Heart right ventricle (tissue), 16 donors: Measurements from ENCODE around the gene SPARC. TPM values are rescaled to one million over a fixed set of nuclear protein-coding genes. Genes with fewer than 3 reads are reported as not detected.

Experiments used
- ATAC-seq, 8 donors: fragments of 200-7000 bp; cut with Tn5 transposase; one replicate each; pipeline ENCODE4 v1.9.1; 2020; ENCODE audit warnings: mild to moderate bottlenecking in 8 of 8, moderate library complexity in 8 of 8, moderate number of reproducible peaks in 1 of 8
- DNase-seq, 2 donors: peaks; one replicate each; pipeline ENCODE4 v3.0.0-alpha.2; 2020
- H3K27ac ChIP-seq, 10 donors: fragments of 200-600 bp; sonication (generic) in 2 of 10; one replicate each; pipeline versions ENCODE4 v1.5.0 to v1.8.0; 2020 to 2022; ENCODE audit warnings: mild to moderate bottlenecking in 3 of 10
- H3K27me3 ChIP-seq, 7 donors: fragments of 200-600 bp; one replicate each; pipeline ENCODE4 v1.8.0; 2021 to 2022; ENCODE audit warnings: mild to moderate bottlenecking in 2 of 7
- H3K36me3 ChIP-seq, 9 donors: fragments of 200-600 bp; sonication (generic) in 1 of 9; one replicate each; pipeline versions ENCODE4 v1.5.0 to v1.8.0; 2020 to 2022; ENCODE audit warnings: mild to moderate bottlenecking in 2 of 9
- H3K4me1 ChIP-seq, 9 donors: fragments of 200-600 bp; sonication (generic) in 1 of 9; one replicate each; pipeline versions ENCODE4 v1.5.0 to v1.8.0; 2020 to 2022; ENCODE audit warnings: mild to moderate bottlenecking in 4 of 9
- H3K4me3 ChIP-seq, 10 donors: fragments of 200-600 bp; sonication (generic) in 2 of 10; one replicate each; pipeline versions ENCODE4 v1.5.0 to v1.8.0; 2020 to 2022; ENCODE audit warnings: mild to moderate bottlenecking in 7 of 10, moderate library complexity in 2 of 10
- H3K9me3 ChIP-seq, 11 donors: fragments of 200-600 bp in 10 of 11; sonication (generic) in 2 of 11; one replicate each; pipeline versions ENCODE4 v1.5.0 to v1.8.0; 2013 to 2022; ENCODE audit warnings: mild to moderate bottlenecking in 2 of 11, control low read depth in 1 of 11, moderate library complexity in 1 of 11
- WGBS, 2 donors: extraction: QIAGEN DNeasy Blood & Tissue Kit; methylation state at CpG; one replicate each; pipeline ENCODE4 v1.1.7; 2013; ENCODE audit warnings: inconsistent platforms in 1 of 2; 5-methylcytosine and 5-hydroxymethylcytosine counted together
- intact Hi-C, 10 donors: fragments of 100-400 bp; cut with DNase I; formaldehyde crosslinking; loops; one replicate each; pipeline versions ENCODE4 v1.11.1 to v1.14.2; 2022
- polyA plus RNA-seq, 2 donors: library from polyadenylated mRNA; stranded (reverse); fragments of 200-250 nt; gene quantifications; one replicate each; pipeline ENCODE4 v1.2.3, GENCODE V29; 2013
- total RNA-seq, 10 donors: library from RNA; stranded (reverse); fragmentation: NEBNext Ultra II Directional in 3 of 10; extraction: Animal tissue kit (Norgen Biotek cat#: 25700) in 3 of 10; gene quantifications; one replicate each; pipeline versions ENCODE4 v1.2.1 to v1.2.4, GENCODE V29; 2021 to 2023
- TF ChIP-seq, protein P1 (sequence below), 9 donors: fragments of 200-600 bp; sonication (generic) in 2 of 9; IDR thresholded peaks; one replicate each; pipeline versions ENCODE4 v1.5.0 to v1.8.0; 2021 to 2022; ENCODE audit warnings: antibody characterized with exemption in 9 of 9, mild to moderate bottlenecking in 5 of 9, moderate library complexity in 1 of 9
- donor health status: Arrhythmogenic right ventricular cardiomyopathy.
- donor health status: ischemic (EF 13 %, LVEDD 7.1; RV severe dilation, severe dysfunction).
- donor health status: healthy with polysubstance abuse.
- donor health status: DM: no; HTN: yes; CAD: no.
- donor health status: DM: no; HTN: no; CAD: no.
- donor health status: ischemic (EF 25% LVEDD 6.9; RV normal size, moderate dysfunction).
- donor health status: ischemic (EF 25% LVEDD 5.7; RV mildly dilated, moderate dysfunction).
- donor health status: healthy.
- donor health status: DM: yes; HTN: yes; CAD: no.
- donor health status: Ischemic cardiomyopathy.
- donor health status: ischemic (EF 35%, LVEDD 5.7; RV mildly dilated, moderate dysfunction).
- donor health status: nonischemic (EF 11% LVEDD 7.7; RV severe dilation, severe dysfunction).
- donor health status: DM: yes; HTN: yes; CAD: no.
- donor health status: PGD.
- donor health status: ischemic (EF 29% LVEDD 5.4; RV normal size, mild dysfunction).
- donor health status: nonischemic (EF 23%, LVEDD 6.1; RV moderate dilation, normal function).

SPARC gene
- total and polyA plus RNA-seq, 12 donors, result 144 to 1,135 (median 456) TPM

DNA sequence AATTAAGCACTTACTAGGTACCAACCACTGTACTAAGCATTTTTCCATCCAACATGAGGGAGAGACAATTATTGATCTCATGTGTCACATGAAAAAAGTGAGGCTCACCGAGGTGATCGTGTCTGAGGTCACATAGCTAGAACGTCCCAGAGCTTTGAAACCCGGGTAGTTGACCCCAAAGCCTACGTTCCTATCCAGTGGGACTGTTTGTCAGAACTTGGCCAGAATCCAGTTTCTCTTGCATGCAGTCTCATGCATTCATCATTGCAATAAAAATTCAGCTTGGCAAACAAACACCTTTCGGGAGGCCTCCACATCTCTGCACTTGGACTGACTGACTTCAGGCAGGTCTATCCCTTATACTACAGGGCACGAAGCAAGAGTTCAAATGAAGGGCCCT is 72.2 kb downstream of the SPARC start:
- TF ChIP-seq, protein P1, sequence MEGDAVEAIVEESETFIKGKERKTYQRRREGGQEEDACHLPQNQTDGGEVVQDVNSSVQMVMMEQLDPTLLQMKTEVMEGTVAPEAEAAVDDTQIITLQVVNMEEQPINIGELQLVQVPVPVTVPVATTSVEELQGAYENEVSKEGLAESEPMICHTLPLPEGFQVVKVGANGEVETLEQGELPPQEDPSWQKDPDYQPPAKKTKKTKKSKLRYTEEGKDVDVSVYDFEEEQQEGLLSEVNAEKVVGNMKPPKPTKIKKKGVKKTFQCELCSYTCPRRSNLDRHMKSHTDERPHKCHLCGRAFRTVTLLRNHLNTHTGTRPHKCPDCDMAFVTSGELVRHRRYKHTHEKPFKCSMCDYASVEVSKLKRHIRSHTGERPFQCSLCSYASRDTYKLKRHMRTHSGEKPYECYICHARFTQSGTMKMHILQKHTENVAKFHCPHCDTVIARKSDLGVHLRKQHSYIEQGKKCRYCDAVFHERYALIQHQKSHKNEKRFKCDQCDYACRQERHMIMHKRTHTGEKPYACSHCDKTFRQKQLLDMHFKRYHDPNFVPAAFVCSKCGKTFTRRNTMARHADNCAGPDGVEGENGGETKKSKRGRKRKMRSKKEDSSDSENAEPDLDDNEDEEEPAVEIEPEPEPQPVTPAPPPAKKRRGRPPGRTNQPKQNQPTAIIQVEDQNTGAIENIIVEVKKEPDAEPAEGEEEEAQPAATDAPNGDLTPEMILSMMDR (IDR thresholded peaks at IDR 0.05), result no peak
- ATAC-seq, result no peak
- intact Hi-C loops, result no loop called here
- peaks cover 0 to 13% (median 0%) of the 10 kb centered on the region in 7 donors for H3K27me3 ChIP-seq
- H3K4me3 ChIP-seq, result no peak overlapping the region
- WGBS, 2 donors, result 71 to 76% methylated on average over 7 of the region's 7 CpGs
- peaks cover 0 to 5% (median 0%) of the 10 kb centered on the region in 11 donors for H3K9me3 ChIP-seq
- H3K36me3 ChIP-seq, result no peaks in the 10 kb centered on the region
- DNase-seq, result no peak
- no peak overlapping the region for H3K27ac ChIP-seq
- no peaks in the 10 kb centered on the region for H3K4me1 ChIP-seq

- H3K9me3 ChIP-seq, result no peaks in the 10 kb centered on the region
- H3K27ac ChIP-seq, result no peak overlapping the region
- peaks cover 0 to 13% (median 0%) of the 10 kb centered on the region in 7 donors for H3K27me3 ChIP-seq
- no peak overlapping the region for H3K4me3 ChIP-seq
- ATAC-seq (no peak), DNase-seq (no peak)
- H3K4me1 ChIP-seq, result no peaks in the 10 kb centered on the region
- intact Hi-C loops, result no loop called here
- no peaks in the 10 kb centered on the region for H3K36me3 ChIP-seq
- TF ChIP-seq, protein P1 (IDR thresholded peaks at IDR 0.05), result no peak
- 62 to 66% methylated on average over 8 of the region's 8 CpGs for WGBS, 2 donors
Measured at GRCh38 chr5:151612689-151613427, 73.9 kb downstream of the SPARC start.

DNA sequence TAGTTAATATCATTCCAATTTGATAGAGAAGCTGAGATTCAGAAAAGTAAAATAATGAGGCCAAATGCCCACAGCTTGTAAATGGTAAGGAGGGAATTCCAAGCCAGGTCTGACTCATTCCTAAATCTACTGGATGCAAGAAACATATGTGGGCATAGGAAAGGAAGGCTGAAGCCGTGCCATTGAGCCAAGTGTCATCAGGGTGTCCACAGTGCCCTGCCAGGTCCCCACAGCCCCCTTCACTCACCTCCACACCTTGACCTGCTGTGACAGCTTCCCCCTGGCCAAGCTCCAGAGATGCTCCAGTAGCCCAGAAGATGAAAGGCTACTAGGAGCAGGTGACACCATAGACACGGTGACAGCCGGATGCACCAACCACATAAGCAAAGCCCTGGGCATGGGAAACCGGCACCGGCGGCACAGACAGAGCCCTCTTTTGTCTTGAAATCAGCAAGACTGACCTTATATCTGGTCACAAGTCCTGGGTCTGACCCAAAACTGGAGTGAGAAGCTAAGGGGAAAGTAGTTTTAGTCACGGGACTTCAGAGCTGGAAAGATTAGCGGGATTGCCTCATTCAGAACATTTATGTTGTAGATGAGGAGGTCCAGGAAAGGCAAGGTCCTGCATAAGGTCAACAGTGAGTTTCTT is 75.5 kb downstream of the SPARC start:
- DNase-seq (no peak), ATAC-seq (no peak)
- H3K4me3 ChIP-seq, result no peak overlapping the region
- H3K27me3 ChIP-seq, result peaks cover 0 to 13% (median 0%) of the 10 kb centered on the region in 7 donors
- H3K9me3 ChIP-seq, result no peaks in the 10 kb centered on the region
- no peaks in the 10 kb centered on the region for H3K36me3 ChIP-seq
- TF ChIP-seq, protein P1 (IDR thresholded peaks at IDR 0.05), result no peak
- no peaks in the 10 kb centered on the region for H3K4me1 ChIP-seq
- intact Hi-C loops, result no loop called here
- WGBS, 2 donors, result 87 to 90% methylated on average over 8 of the region's 8 CpGs
- H3K27ac ChIP-seq, result no peak overlapping the region

Other genes starting within 250 kb of the SPARC start
- 10 to 100 TPM in 1 of 10 donors, 1 to 10 TPM in 8, under 1 TPM in 1; 0.94 to 15.3 (median 2.7) TPM for gene SLC36A1, start 239.3 kb downstream of the SPARC start, total RNA-seq
- gene SLC36A1, start 239.3 kb downstream of the SPARC start, polyA plus RNA-seq, result 1 to 10 TPM; 1.7 to 2.6 TPM
- gene FAT2, start 95.6 kb downstream of the SPARC start, total RNA-seq, result under 1 TPM in 7 of 10 donors, not detected in 3; 0.02 to 0.13 (median 0.02) TPM
- under 1 TPM in 1 of 2 donors, not detected in 1; 0.01 TPM for gene FAT2, start 95.6 kb downstream of the SPARC start, polyA plus RNA-seq
- gene ATOX1, start 71.7 kb upstream of the SPARC start, total RNA-seq, result 10 to 100 TPM; 52.5 to 77.5 (median 65.8) TPM
- 100 to 1,000 TPM in 1 of 2 donors, 10 to 100 TPM in 1; 82.5 to 125 TPM for gene ATOX1, start 71.7 kb upstream of the SPARC start, polyA plus RNA-seq
- gene G3BP1, start 85.0 kb upstream of the SPARC start, total RNA-seq, result 100 to 1,000 TPM in 9 of 10 donors, 10 to 100 TPM in 1; 91.8 to 132 (median 116) TPM
- gene G3BP1, start 85.0 kb upstream of the SPARC start, polyA plus RNA-seq, result 10 to 100 TPM; 10.6 to 16.6 TPM
- not detected for gene GLRA1, start 237.9 kb upstream of the SPARC start, total RNA-seq
- gene GLRA1, start 237.9 kb upstream of the SPARC start, polyA plus RNA-seq, result not detected